ENCODE data around the gene AQP1.

Gene AQP1

DNA sequence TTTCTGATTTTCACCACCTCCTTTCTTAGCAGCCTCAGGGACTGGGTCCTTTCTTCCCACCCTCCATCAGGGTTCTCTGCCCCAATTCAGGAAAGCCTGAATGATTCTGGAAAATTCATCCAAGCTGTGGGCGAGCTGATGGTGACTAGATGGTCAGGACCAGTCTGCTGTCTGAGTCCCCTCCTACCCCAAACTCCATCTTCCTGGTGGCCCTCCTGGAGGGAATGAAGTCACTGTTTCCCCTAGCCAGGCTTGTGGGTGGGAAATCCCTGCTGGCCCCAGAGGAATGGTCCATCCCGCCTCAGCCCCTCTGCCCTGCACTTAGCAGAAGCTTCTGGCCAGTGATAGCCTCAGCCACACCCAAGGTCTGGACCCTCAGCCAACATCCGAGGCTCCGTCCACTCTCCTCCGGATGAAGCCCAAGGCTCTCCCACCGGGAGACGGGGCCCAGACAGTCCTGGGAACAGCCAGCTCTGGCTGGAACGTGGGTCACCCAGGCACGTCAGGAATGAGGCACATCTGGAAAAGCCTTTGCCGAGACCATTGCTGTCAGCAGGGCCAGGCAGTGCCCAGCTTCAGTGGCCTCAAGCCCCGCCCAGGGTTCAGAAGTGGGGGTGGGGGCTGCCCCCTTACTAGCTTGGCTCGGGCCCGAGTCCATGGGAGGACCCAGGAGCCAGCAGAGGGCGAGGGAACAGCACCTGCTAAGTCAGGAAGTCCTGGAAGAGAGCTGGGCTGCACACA lies 4.0 kb upstream of the AQP1 start:
- DNase-seq = no peak

DNA sequence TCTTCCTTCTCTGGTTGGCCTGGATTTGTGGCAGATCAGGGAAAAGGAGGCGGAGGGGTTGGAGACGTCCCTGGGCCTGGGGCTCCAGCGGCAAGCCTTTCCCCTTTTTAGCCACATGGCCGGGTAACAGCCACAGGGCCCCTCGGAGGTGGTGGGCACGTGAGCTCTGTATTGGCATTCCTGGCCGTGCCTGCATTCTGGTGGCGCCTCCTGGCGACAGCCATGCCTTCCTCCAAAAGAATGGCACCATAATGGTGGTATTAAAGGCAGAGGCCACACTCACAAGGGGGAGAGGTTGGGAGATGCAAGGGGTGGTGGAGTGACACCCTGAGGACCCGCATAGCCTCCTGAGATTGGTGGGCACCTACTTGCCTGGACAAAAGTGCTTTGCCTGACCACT lies 3.0 kb upstream of the AQP1 start:
- no peak for DNase-seq

DNA sequence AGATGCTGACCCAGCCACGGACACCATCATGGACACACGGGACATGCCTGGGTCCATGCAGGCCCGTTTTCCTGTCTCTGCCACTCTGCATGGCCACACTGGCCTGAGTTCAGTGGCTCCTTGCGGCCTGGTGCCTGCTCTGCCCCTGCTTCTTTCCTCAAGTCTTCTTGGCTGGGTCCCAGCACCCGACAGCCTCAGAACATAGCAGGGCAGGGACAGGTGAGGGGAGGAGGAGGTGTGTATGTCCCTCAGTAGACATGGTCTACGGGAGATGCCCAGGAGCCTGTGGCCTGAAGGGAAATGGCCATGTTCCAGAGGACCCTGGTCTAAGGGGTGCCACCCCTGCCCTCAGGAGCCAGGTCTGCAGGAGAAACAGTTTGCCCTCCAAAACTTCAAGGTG lies 2.2 kb upstream of the AQP1 start:
- DNase-seq = no peak

DNA sequence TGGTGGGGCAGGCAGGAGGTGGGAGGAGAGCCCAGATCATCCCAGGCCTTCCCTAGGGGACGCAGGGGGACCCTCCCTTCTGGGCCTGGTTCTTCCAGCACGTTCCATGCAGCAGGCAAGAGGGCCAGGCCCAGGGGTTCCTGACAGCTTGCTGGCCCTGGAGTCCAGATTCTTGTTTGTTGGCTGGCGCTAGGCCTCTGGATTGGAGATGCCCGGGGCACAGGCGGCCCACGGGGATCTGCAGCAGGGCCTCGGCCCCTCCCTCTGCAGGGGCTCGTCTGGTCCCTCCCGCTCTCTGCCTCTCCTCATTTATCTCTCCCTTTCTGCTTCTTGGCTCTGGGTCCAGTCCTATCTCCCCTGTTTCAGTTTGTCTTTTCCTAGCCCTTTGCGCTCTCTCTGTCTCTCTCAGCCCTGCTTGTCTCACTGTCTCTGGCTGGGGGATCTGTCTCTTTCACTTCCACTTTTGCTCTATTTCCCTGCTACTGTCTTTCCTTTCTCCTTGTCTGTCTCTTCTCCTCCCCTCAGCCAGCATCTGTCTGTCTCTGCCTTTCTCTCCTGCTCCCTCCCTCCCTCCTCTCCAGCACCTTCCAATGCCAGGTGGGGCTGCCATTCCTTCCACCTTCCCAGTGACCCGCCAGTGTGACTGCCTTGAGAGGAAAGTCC lies 1.1 kb upstream of the AQP1 start:
- no peak for DNase-seq

DNA sequence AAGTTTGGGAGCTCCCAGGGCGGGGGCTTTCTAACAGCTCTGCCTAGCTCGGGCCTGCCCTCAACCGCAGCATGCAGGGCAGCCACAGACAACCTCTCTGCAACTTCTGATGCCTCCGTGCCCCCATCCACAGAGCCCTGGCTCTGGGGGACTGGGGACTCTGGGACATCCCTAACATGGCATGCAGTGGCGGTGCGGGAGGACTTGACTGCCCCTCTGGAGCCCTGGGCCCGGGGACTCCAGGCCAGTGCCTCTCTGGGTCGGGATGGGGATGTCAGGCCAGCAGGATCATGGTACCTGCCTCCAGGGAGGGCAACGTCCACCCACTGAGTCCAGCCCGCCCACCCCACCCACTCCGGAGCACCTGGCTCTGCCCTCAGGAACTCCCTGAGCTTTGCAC lies 520 bp upstream of the AQP1 start:
- DNase-seq = no peak

DNA sequence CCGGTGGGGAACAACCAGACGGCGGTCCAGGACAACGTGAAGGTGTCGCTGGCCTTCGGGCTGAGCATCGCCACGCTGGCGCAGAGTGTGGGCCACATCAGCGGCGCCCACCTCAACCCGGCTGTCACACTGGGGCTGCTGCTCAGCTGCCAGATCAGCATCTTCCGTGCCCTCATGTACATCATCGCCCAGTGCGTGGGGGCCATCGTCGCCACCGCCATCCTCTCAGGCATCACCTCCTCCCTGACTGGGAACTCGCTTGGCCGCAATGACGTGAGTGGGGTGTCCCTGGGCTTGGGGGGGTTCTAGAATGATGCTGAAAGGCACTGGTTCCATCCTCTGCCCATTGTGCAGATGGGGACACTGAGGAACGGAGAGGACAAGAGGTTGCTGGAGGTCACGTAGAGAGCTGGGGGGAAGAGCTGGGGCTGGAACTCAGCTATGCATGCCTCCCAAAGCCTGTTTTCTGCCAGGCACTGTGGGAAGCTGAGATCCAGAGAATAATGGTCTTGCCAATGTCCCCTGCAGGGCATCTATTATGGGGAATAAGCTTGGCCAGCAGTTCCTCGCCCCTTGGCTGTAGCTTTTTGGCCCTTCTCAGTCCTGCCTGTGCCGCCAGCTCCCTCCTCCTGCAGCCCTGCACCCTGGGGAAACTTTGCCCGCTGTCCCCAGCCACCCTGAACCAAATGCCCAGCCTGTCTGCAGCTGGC lies 523 bp downstream of the AQP1 start:
- no peak for DNase-seq

DNA sequence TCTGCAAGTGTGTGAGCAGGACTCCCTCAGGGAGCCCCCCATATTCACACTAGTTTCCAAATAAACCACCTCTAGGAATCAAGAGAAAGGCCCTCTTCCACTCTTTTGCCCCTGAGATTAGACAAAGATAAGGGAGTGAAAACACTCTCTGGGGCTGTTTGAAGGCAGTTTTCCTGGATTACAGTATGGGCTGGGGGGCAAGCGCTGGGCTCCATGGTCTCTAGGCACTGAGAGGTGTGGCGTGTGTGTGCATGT lies 1.0 kb downstream of the AQP1 start:
- DNase-seq = no peak

DNA sequence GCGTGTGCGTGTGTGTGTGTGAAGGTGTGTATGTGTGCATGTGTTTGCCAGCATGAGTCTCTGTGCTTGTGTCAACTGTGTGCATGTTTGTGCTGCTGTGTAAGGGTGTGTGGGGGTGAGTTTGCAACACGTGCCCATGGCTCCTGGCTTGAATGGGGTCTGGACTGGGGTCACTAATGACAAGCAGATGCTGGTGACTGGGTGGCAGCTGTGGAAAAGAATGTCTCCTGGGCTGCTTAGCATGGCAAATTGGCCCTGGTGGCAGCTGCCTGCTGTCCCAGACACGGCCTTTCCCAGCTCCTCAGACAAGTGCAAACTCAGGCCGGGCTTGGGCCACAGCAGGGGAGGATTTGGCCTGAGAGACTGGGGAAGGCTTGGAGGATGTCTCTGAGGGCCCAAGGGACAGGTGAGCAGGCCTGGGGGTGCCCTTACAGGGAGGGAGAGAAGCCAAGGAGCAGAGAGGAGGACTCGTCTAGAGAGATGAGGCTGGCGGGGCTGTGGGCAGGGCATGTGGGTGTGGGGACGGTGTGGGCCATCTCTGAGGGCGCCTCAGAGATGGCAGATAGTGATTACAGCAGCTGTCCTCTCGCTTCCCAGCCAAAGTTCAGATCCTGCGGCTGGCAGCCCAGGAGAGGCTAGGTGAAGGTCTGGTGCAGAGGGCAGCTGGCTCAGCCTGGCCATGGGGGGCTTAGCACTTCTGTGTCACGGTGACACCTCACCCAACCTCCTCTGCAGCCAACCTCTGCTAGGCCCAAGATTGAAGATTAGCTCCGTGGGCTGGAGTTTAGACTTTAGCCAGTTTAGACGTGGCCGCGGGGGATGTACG lies 1.5 kb downstream of the AQP1 start:
- no peak for DNase-seq

DNA sequence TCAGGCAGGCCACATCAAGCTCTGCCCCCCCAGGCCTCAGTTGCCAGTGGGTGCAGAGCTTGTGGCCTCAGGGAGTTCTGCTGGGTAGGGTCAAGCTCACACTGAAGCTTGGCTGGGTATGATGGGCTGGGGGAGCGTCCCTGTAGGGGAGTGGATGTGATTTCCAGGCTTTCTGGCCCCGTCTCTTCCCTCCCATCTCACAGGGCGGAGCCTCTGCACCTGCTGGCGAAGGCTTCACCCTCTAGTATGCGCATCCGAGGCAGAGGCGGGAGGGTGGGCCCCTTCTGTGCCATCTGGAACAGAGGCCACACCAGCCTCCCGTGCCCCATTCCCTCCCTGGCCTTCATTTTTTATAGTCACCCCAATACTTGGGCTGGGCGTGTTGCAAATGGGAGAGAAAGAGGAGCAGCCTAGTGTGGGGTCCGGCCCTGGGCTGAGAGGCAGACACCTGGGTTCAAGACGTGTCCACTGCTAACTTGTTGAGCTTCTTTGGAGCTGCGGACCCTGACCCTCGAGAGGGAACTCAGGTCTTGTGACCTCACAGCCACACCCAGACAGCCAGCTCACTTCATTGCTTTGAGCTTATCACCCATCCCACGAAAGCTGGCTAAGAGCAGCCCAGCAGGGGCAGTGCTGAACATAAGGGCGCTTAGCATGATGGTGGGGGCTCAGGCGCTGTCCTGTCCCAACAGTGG lies 2.3 kb downstream of the AQP1 start:
- DNase-seq = no peak

DNA sequence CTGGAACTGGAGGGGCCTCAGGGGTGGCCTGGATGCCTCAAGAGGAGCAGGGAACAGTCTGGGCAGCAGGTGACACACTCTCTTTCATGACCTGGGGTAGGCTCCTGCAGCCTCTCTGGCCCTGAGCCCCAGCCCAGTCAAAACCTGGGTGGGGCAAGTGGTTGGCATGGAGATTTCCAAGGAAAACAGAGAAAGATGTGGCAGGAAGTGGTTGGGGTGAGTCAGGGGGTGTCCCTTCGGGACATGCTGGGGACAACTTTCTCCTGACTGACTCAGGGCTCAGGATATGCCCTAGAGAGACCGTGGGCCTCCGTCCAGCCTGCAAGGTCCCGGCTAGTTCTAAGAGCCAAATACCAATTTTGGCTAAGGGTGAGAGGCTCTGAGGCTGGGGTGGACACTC lies 2.9 kb downstream of the AQP1 start:
- no peak for DNase-seq

DNA sequence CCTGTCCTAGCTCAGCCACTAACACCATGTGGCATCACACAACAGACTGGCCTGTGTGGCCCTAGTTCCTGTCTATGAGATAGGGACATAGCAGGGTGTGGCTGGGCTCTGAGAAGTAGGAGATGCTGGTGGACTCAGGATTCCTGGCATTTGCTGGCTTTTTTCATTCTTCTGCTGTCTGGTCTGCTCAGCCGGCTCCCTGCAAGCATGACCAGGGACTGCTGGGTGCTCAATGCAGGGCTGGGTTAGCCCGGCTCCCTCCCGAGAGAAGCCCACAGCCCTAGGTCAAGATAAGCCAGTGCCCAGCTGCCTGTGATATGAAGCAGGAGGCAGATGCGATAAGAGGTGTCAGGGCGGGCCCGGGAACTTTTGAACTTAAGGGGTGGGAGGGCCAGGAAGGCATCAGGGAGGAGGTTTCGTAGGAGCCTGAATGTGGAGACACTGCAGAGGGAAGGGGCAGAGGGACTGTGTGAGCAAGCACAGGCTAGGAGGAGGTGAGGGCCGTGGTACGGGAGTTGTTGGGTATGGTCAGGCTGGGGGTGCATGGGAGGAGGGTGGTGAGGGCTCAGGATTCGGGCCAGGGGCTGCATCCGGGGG lies 3.5 kb downstream of the AQP1 start:
- DNase-seq = peak; percentile 85

DNA sequence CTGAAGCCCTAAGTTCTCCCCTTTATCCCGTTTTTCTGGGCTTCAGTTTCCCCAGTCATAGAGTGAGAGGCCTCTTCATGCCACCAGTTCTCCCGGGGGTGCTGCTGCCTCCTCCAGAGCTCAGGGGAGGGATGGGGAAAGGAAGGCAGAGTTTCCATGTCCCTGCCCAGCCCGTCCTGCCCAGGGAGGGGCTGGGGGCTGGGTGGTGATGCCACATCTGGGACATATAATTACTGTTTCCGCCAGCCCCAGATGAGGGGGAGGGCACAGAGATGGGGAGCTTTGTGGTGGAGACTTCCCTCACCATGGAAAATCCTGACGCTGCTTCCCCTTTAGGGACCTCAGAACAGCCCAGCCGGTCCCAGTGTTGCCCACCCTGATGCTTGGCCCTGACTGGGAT lies 4.1 kb downstream of the AQP1 start:
- DNase-seq = no peak

DNA sequence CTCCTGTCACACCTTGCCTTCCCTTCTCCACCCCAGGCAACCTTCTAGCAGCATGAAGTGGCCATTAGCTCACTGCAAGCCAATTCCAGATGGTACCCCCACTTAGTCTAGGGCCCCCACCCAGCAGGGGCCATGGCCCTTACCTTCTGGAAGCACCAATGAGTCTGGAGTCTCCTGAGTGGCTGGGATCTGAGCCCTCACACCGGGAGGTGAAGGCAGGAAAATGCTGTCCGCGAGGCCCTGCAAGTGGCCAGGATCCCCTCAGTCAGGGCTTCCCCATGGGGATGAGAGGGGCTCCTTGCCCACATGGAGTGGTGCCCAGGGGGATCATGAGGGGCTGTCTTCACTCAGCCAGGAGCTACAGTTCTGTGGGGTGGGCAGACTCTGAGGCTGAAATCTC lies 4.6 kb downstream of the AQP1 start:
- DNase-seq = no peak

DNA sequence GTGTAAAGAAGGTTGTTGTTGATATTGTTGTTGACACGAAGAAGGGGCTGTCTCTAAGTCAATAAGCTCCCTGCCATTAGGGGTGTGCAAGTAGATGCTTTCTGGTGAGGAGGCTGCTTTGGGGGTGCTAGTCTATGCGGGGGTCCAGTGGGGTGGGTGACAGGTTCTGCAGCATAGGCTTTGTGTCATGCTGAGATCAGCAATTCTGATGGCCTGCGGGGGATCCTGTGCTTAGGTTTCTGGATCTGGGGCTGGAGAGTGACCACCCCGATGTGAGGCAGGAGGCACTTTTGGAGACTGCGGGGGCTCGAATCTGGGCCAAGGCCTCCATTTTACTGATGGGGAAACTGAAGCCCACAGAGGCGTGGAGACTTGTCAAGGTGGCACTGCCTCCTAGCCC lies 5.1 kb downstream of the AQP1 start:
- DNase-seq = no peak

DNA sequence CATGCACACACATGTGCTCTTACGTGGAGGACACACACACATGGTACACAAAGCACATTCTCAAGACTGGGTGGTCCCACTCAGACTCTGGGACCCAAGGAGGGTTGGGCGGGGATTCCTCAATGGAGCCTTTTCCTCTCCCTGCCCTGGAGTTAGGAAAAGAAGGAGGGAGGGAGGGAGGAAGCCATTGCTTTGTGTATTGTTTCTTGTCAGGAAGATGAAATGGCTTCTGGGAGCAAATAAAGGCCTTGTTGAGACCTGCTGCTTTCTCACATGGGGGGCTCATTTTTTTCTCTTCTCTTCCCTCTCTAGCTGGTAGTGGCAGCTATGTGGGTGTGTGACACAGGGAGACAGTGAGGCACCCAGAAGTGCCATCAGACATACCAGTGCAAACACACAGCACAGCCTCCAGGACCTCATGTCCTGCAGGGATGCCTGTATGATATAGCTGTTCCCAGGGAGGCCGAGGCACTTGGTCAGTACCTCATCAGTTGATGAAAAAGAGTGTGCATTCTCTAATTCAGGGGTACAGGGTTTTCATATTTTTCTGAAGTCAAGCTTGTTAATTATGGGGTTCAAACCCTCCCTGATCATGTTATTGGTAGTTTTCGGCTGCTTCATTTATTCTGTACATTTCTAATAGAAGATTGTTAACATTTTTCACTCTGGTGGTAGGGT lies 5.7 kb downstream of the AQP1 start:
- no peak for DNase-seq

DNA sequence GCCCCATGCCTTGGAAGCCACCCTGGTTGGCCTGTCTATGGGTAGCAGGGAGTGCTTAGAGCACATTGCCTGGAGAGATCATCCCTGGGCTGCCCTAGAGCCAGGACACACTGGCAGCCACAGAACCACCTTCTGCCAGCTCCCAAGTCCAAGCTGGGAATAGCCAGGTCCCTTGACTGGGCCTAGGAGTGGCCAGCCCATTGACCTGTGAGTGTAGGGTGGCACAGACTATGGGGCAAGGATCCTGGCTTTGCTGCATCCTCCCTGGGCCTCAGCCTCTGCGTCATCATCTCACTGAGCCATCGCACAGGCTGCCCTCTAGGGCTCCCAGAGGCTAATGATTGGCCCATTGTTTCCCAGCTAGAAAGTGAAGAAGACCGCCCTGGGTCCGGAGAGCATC lies 7.0 kb downstream of the AQP1 start:
- peak; percentile 53 for DNase-seq

DNA sequence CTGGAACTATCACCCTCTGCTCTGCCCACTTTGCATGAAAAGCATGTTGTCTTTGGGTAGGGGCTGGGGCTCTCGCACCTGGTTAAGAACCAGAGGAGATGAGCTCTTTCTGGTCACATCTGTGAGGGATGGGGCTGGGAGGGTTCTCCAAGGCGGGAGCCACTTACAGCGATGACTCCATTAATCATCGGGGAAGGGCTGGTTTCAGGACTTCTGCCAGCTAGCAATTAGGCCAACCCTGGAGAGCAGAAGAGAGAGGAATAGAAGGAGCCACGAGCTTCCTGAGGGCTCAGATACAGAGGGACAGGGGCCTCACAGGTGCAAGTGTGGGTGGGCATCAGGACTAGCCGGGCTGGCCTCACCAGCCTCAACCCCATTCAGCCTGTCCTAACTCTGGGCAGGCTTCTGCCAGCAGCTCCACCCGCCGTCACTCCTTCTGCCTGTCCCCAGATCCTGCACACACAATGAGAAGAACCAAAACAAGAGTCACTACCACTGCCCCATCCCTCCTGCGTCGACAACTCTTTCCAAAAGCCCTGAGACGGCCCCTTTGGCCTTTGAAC lies 8.4 kb downstream of the AQP1 start:
- peak; percentile 55 for DNase-seq

DNA sequence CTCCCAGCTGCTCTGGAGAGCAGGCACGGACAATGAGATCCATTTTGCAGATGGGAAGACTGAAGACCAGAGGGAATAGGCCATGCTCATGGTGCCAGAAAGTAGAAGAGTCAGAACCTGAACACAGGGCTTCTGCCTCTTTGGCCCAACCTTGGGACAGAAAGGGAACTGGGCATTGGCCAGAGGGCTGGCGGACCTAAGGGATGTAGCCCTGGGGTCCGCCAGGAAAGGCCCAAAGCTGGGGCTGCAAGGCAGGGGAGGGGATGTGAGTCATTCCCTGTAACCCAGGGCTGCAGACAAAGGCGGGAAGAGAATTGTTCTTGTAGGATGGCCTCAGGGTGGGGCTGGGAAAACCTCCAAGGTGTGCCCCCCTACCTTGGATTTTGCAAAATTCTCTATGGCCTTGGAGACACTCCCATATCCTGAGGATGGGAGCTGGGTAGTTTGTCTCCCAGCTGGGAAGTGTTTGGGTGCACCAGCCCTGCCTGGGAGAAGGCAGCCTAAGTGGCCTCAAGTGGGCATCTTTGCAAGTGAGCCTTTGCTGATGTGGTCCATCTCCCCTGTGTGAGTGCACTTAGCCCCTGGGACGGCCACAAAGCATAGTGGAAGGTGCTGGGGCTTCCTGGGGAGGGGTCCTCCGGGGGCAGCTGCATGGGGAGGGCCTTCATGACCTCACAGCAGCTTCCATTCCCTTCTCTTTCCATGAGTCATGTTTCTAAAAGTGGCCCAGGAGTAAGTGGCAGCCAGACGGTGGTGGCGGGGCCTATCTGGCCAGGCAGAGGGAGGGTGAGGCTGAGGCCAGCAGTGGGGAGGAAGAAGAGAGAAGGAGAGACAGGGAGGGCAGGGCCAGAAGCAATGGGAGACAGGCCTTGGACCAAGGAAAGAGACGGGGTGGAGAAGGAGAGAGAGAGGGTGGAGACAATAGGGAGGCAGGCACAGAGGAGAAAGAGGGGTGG lies 9.2 kb downstream of the AQP1 start:
- DNase-seq = peak; percentile 85

DNA sequence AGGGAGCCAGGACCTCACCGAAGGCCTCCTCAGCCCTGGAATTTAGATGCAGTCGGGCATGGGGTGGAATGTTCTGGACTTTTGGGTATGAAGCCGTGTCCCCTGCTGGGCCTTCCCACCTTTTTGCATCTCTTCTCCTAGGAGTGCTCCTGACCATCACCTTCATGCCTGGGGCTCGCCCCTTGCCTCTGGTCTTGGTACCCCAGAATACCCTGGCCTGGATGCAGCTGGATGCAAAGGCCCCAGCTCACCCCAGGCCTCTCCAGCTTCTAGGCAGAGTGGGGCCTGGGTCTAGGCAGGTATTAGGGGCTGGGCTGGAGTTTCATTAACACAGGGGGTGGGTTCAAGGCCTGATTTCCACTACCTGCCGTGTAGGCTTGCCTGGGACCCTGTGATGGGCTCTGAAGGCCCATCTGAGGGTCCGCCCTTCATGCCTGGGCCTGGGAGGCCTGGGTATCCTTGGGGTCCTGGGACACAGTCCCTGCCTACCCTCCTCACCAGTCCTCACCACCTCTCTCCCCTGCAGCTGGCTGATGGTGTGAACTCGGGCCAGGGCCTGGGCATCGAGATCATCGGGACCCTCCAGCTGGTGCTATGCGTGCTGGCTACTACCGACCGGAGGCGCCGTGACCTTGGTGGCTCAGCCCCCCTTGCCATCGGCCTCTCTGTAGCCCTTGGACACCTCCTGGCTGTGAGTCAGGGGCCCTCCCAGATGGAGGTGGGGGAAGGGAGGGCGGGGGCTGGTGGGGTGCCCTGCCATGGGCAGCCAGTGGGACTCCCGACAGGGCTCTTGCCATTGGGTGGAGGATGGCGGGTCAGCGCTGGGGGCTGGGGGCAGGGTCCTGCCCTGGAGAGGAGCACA lies 10.1 kb downstream of the AQP1 start:
- peak; percentile 41 for DNase-seq

Measured in islet precursor cell (in vitro differentiated cells).